Measurements from ENCODE around the gene CNGB1. TPM values are rescaled to one million over a fixed set of nuclear protein-coding genes. Genes with fewer than 3 reads are reported as not detected.

The CNGB1 gene
- total and polyA plus RNA-seq, 2 experiments from 2014 or later, result not detected

DNA sequence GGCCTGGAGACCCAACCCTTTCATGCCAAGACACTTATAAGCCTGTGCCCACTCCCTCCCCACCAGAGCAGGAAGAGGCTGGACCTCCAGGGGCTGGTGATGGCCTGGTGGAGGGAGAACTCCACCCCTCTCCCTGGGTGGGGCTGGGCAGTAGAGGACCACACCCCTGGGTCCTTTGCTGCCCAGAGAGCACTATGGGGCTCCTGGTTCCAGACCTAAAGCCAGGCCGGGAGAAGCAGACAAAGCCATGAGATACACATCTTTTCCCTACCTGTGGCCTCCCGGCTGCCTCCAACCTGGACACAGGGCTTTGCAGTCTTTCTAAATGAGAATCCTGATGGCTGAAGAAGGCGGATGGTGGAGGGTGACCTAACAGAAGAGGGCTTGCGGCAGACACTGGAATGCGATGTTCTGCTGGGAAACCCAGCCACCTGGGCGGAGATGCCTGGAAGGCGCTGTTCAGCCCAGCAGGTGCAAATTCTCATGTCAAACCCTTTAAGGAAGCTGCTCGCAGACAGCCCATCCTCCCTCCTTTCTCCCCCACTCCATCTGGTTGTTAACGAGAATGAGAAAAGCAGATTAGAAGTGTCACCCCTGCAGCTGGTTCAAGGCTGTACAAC, 124.7 kb downstream of the CNGB1 start:
- Histone ChIP-seq H3K9me2 (replicated peaks; ENCODE audit: insufficient read depth) (no peaks in the 10 kb centered on the region), H3K9me3 (ENCODE audit: low read depth) (no peaks in the 10 kb centered on the region), H3K36me3 (replicated peaks; ENCODE audit: insufficient read depth, low read depth) (no peaks in the 10 kb centered on the region), H3K27ac (no peak overlapping the region), H3K4me2 (no peak overlapping the region), H4K20me1 (ENCODE audit: insufficient read depth, poor library complexity, severe bottlenecking) (no peaks in the 10 kb centered on the region), H2AFZ (no peak overlapping the region), H3K79me2 (no peaks in the 10 kb centered on the region), H3K4me3 (no peak overlapping the region), H3K4me1 (ENCODE audit: insufficient read depth) (no peaks in the 10 kb centered on the region), H3K27me3 (no peaks in the 10 kb centered on the region)
- no peak for DNase-seq (ENCODE audit: low spot score)
- TF ChIP-seq EZH2 (IDR thresholded peaks at IDR 0.05; ENCODE audit: borderline replicate concordance) (no peak), EZH2phosphoT487 (IDR thresholded peaks at IDR 0.05; ENCODE audit: low read depth, severe bottlenecking, unreplicated experiment) (no peak)
- TF ChIP-seq, protein P1, sequence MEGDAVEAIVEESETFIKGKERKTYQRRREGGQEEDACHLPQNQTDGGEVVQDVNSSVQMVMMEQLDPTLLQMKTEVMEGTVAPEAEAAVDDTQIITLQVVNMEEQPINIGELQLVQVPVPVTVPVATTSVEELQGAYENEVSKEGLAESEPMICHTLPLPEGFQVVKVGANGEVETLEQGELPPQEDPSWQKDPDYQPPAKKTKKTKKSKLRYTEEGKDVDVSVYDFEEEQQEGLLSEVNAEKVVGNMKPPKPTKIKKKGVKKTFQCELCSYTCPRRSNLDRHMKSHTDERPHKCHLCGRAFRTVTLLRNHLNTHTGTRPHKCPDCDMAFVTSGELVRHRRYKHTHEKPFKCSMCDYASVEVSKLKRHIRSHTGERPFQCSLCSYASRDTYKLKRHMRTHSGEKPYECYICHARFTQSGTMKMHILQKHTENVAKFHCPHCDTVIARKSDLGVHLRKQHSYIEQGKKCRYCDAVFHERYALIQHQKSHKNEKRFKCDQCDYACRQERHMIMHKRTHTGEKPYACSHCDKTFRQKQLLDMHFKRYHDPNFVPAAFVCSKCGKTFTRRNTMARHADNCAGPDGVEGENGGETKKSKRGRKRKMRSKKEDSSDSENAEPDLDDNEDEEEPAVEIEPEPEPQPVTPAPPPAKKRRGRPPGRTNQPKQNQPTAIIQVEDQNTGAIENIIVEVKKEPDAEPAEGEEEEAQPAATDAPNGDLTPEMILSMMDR (IDR thresholded peaks at IDR 0.05; ENCODE audit: poor library complexity), result no peak
- WGBS (ENCODE audit: low lambda C conversion rate, missing lambda C conversion rate), result 30% methylated on average over 9 of the region's 9 CpGs

DNA sequence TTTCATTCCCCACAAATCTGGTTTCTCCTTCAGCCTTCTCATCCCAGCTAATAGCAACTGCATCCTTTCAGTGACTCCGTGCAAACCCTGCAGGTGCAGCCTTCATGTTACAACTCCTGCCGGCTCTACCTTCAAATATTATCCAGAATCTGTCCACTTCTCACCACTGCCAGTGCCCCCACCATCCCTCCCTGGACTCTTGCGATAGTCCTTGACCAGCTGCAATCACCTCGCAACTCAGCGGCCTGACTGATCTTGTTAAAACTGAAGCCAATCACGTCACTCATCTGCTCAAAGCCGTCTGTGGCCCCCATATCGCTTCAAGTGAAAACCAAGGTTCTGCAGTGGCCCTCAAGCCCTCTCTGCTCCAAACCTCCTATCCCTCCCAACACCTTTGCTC, 125.8 kb downstream of the CNGB1 start:
- no peak overlapping the region for H3K4me2 ChIP-seq
- no peak for DNase-seq (ENCODE audit: low spot score)
- H3K36me3 ChIP-seq (replicated peaks; ENCODE audit: insufficient read depth, low read depth), result no peaks in the 10 kb centered on the region
- H4K20me1 ChIP-seq (ENCODE audit: insufficient read depth, poor library complexity, severe bottlenecking), result no peaks in the 10 kb centered on the region
- no peaks in the 10 kb centered on the region for H3K27me3 ChIP-seq
- no peaks in the 10 kb centered on the region for H3K9me3 ChIP-seq (ENCODE audit: low read depth)
- no peak overlapping the region for H3K4me3 ChIP-seq
- WGBS (ENCODE audit: low lambda C conversion rate, missing lambda C conversion rate), result 85% methylated on average over 8 of the region's 8 CpGs
- H3K9me2 ChIP-seq (replicated peaks; ENCODE audit: insufficient read depth), result no peaks in the 10 kb centered on the region
- no peak overlapping the region for H3K27ac ChIP-seq
- no peaks in the 10 kb centered on the region for H3K79me2 ChIP-seq
- no peak for TF ChIP-seq EZH2phosphoT487 (IDR thresholded peaks at IDR 0.05; ENCODE audit: low read depth, severe bottlenecking, unreplicated experiment)
- TF ChIP-seq EZH2 (IDR thresholded peaks at IDR 0.05; ENCODE audit: borderline replicate concordance), result no peak
- TF ChIP-seq, protein P1 (IDR thresholded peaks at IDR 0.05; ENCODE audit: poor library complexity), result no peak
- no peaks in the 10 kb centered on the region for H3K4me1 ChIP-seq (ENCODE audit: insufficient read depth)
- no peak overlapping the region for H2AFZ ChIP-seq

DNA sequence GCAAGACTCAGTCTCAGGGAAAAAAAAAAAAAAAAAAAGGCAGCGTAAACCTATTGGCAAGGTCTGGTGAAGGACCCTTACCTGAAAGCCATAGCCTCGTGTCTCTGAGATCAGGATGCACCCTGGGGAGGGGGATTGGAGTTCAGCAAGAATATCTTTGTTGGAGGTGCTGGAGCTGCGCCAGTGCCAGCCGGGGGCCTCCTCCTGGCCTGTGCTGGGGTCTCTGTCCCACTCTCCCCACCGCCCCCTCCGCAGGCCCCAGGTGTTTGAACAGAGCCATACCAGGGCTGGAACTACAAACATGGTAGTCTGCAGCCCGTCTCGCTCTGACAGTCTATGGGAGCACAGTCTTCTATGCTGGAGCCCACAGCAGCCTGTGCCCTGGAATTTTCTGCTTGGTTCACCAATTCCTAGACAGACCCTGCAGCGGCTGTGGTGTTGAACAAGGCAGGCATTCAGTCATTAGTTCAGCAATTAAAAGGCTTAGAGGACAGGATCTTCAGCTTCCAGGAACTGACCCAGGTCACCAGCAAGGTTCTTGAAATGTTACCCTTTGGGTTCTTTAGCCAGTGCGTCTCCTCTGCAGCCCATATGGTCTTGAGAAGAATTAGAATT, 126.4 kb downstream of the CNGB1 start:
- H3K79me2 ChIP-seq, result no peaks in the 10 kb centered on the region
- H3K9me2 ChIP-seq (replicated peaks; ENCODE audit: insufficient read depth), result no peaks in the 10 kb centered on the region
- no peak overlapping the region for H3K4me2 ChIP-seq
- no peak overlapping the region for H3K27ac ChIP-seq
- TF ChIP-seq EZH2 (IDR thresholded peaks at IDR 0.05; ENCODE audit: borderline replicate concordance), result no peak
- no peak for TF ChIP-seq EZH2phosphoT487 (IDR thresholded peaks at IDR 0.05; ENCODE audit: low read depth, severe bottlenecking, unreplicated experiment)
- TF ChIP-seq, protein P1 (IDR thresholded peaks at IDR 0.05; ENCODE audit: poor library complexity), result no peak
- no peak overlapping the region for H3K4me3 ChIP-seq
- H3K36me3 ChIP-seq (replicated peaks; ENCODE audit: insufficient read depth, low read depth), result no peaks in the 10 kb centered on the region
- no peaks in the 10 kb centered on the region for H3K27me3 ChIP-seq
- DNase-seq (ENCODE audit: low spot score), result no peak
- no peaks in the 10 kb centered on the region for H3K9me3 ChIP-seq (ENCODE audit: low read depth)
- no peak overlapping the region for H2AFZ ChIP-seq
- no peaks in the 10 kb centered on the region for H4K20me1 ChIP-seq (ENCODE audit: insufficient read depth, poor library complexity, severe bottlenecking)
- WGBS (ENCODE audit: low lambda C conversion rate, missing lambda C conversion rate), result 74% methylated on average over 10 of the region's 10 CpGs
- H3K4me1 ChIP-seq (ENCODE audit: insufficient read depth), result no peaks in the 10 kb centered on the region
